ENCODE results near the gene SOWAHD. TPM values are rescaled to one million over a fixed set of nuclear protein-coding genes. Genes with fewer than 3 reads are reported as not detected.
"Not testable (repeated sequence)": the region's sequence is repeated elsewhere in the genome, so short reads cannot be mapped to it uniquely, and the experiment has no call there.

SOWAHD gene
- total RNA-seq, 1 experiment from 2014 or later: 2.3 TPM

GRCh38 chrX:119763836-119764387 lies 5.5 kb downstream of the SOWAHD start:
- H3K79me2 ChIP-seq (ENCODE audit: low read length): no peaks in the 10 kb centered on the region
- ChIA-PET POLR2A (ENCODE audit: unreplicated experiment) (no interaction called here), CTCF (no interaction called here)
- no peaks in the 10 kb centered on the region for H3K36me3 ChIP-seq (ENCODE audit: low read depth, low read length)
- H3K9me3 ChIP-seq (ENCODE audit: low read length): no peaks in the 10 kb centered on the region
- no peaks in the 10 kb centered on the region for H3K9me2 ChIP-seq (replicated peaks; ENCODE audit: low read length)
- H3K9ac ChIP-seq (ENCODE audit: low read length): no peak overlapping the region
- BruUV-seq (replicated peaks): no TSS peak
- ATAC-seq: no peak
- H4K20me1 ChIP-seq (ENCODE audit: low read length): no peaks in the 10 kb centered on the region
- no peak overlapping the region for H2AFZ ChIP-seq (ENCODE audit: low read length)
- H3F3A ChIP-seq (ENCODE audit: low read length, unreplicated experiment): no peaks in the 10 kb centered on the region
- 0 out of 2 replicates have a peak, but pooled peaks cover 4% of the 10 kb centered on the region for H3K4me1 ChIP-seq (ENCODE audit: insufficient read depth, low read length)
- no peak for DNase-seq
- no peak overlapping the region for H3K4me2 ChIP-seq (ENCODE audit: low read length)
- TF ChIP-seq EZH2phosphoT487 (IDR thresholded peaks at IDR 0.05; ENCODE audit: borderline replicate concordance, low read length): no peak
- TF ChIP-seq CTCF (conservative IDR thresholded peaks at IDR 0.05; ENCODE audit: low read depth, low read length): no peak
- no peak for TF ChIP-seq EZH2 (IDR thresholded peaks at IDR 0.05; ENCODE audit: low read length, unreplicated experiment)
- intact Hi-C loops (cut with micrococcal nuclease): no loop called here
- H3K4me3 ChIP-seq (ENCODE audit: low read length): no peak overlapping the region
- H3K27me3 ChIP-seq (ENCODE audit: low read length): no peaks in the 10 kb centered on the region
- H3K27ac ChIP-seq (ENCODE audit: low read length): no peak overlapping the region

DNA sequence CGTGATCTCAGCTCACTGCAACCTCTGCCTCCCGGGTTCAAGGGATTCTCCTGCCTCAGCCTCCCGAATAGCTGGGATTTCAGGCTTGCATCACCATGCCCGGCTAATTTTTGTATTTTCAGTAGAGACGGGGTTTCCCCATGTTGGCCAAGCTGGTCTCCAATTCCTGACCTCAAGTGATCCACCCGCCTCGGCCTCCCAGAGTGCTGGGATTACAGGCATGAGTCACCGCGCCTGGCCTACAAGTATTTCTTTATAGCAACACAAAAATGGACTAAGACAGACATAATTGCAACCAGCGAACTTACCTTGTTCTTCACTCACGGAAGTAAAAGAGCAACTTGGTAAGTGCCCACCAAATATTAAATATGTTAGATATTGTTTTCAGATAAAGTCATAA lies 10.0 kb downstream of the SOWAHD start:
- H4K20me1 ChIP-seq (ENCODE audit: low read length); DNase-seq; H3K9ac ChIP-seq (ENCODE audit: low read length); H3K36me3 ChIP-seq (ENCODE audit: low read depth, low read length); H3K79me2 ChIP-seq (ENCODE audit: low read length); H3K9me3 ChIP-seq (ENCODE audit: low read length); H3K4me2 ChIP-seq (ENCODE audit: low read length); H3K9me2 ChIP-seq (replicated peaks; ENCODE audit: low read length); BruUV-seq (replicated peaks); H3K4me1 ChIP-seq (ENCODE audit: insufficient read depth, low read length); H3K27ac ChIP-seq (ENCODE audit: low read length); ATAC-seq; intact Hi-C loops (cut with micrococcal nuclease); POLR2A ChIA-PET (ENCODE audit: unreplicated experiment); H3K27me3 ChIP-seq (ENCODE audit: low read length); H3K4me3 ChIP-seq (ENCODE audit: low read length); H3F3A ChIP-seq (ENCODE audit: low read length, unreplicated experiment); H2AFZ ChIP-seq (ENCODE audit: low read length); CTCF ChIA-PET: not testable (repeated sequence)

DNA sequence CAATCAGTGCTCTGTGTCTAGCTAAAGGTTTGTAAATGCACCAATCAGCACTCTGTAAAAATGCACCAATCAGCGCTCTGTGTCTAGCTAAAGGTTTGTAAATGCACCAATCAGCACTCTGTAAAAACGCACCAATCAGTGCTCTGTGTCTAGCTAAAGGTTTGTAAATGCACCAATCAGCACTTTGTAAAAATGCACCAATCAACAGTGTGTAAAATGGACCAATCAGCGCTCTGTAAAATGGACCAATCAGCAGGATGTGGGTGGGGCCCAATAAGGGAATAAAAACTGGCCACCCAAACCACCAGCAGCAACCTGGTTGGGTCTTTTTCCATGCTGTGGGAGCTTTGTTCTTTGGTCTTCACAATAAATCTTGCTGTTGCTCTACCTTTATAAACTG lies 11.0 kb downstream of the SOWAHD start:
- H3K9me3 ChIP-seq (ENCODE audit: low read length); H3F3A ChIP-seq (ENCODE audit: low read length, unreplicated experiment); H3K27ac ChIP-seq (ENCODE audit: low read length); H3K9me2 ChIP-seq (replicated peaks; ENCODE audit: low read length); H4K20me1 ChIP-seq (ENCODE audit: low read length); DNase-seq; POLR2A ChIA-PET (ENCODE audit: unreplicated experiment); H3K79me2 ChIP-seq (ENCODE audit: low read length); H3K27me3 ChIP-seq (ENCODE audit: low read length); H3K4me2 ChIP-seq (ENCODE audit: low read length); H2AFZ ChIP-seq (ENCODE audit: low read length); ATAC-seq; CTCF ChIA-PET; intact Hi-C loops (cut with micrococcal nuclease); H3K9ac ChIP-seq (ENCODE audit: low read length); H3K4me1 ChIP-seq (ENCODE audit: insufficient read depth, low read length); H3K36me3 ChIP-seq (ENCODE audit: low read depth, low read length); H3K4me3 ChIP-seq (ENCODE audit: low read length); BruUV-seq (replicated peaks): not testable (repeated sequence)

- Histone ChIP-seq H2AFZ (ENCODE audit: low read length) (no peak overlapping the region), H3K27me3 (ENCODE audit: low read length) (no peaks in the 10 kb centered on the region), H3K4me3 (ENCODE audit: low read length) (no peak overlapping the region), H3K4me1 (ENCODE audit: insufficient read depth, low read length) (no peaks in the 10 kb centered on the region), H3K9me3 (ENCODE audit: low read length) (no peaks in the 10 kb centered on the region), H3K27ac (ENCODE audit: low read length) (no peak overlapping the region), H4K20me1 (ENCODE audit: low read length) (no peaks in the 10 kb centered on the region), H3F3A (ENCODE audit: low read length, unreplicated experiment) (no peaks in the 10 kb centered on the region), H3K9me2 (replicated peaks; ENCODE audit: low read length) (no peaks in the 10 kb centered on the region), H3K36me3 (ENCODE audit: low read depth, low read length) (no peaks in the 10 kb centered on the region), H3K79me2 (ENCODE audit: low read length) (no peaks in the 10 kb centered on the region), H3K9ac (ENCODE audit: low read length) (no peak overlapping the region), H3K4me2 (ENCODE audit: low read length) (no peak overlapping the region)
- no peak for TF ChIP-seq EZH2 (IDR thresholded peaks at IDR 0.05; ENCODE audit: low read length, unreplicated experiment)
- no peak for TF ChIP-seq EZH2phosphoT487 (IDR thresholded peaks at IDR 0.05; ENCODE audit: borderline replicate concordance, low read length)
- TF ChIP-seq CTCF (conservative IDR thresholded peaks at IDR 0.05; ENCODE audit: low read depth, low read length): no peak
- ChIA-PET CTCF (no interaction called here), POLR2A (ENCODE audit: unreplicated experiment) (no interaction called here)
- no TSS peak for BruUV-seq (replicated peaks)
- intact Hi-C loops (cut with micrococcal nuclease): no loop called here
- DNase-seq: no peak
- no peak for ATAC-seq
These were observed 17.3 kb downstream of the SOWAHD start for GRCh38 chrX:119775517-119776238.
